Measurements from ENCODE around the gene COL11A2. TPM values are rescaled to one million over a fixed set of nuclear protein-coding genes. Genes with fewer than 3 reads are reported as not detected.
A peak's percentile ranks its signal among the peaks of the same experiment; 100 is the strongest.

The COL11A2 gene
- total and polyA plus RNA-seq, 5 donors from 2014 or later, result 0.34 to 0.89 (median 0.43) TPM; not detected in 2

- peaks cover 22% of the 10 kb centered on the region for H3K27me3 ChIP-seq (ENCODE audit: control insufficient read depth, insufficient read depth, low read length)
- Mint-ChIP-seq H3K4me3 (no peak overlapping the region), H3K27ac (no peak overlapping the region), H3K36me3 (no peaks in the 10 kb centered on the region), H3K9me3 (peaks cover 0 to 5% (median 0%) of the 10 kb centered on the region in 7 donors), H3K27me3 (peaks cover 41% of the 10 kb centered on the region), H3K4me1 (peaks cover 0 to 2% (median 0%) of the 10 kb centered on the region in 4 donors)
- no peak for DNase-seq
- H3K9me3 ChIP-seq (ENCODE audit: control insufficient read depth in 2 of 2, low read length in 2 of 2), result peaks cover 0 to 5% of the 10 kb centered on the region in 2 experiments
- H3K4me1 ChIP-seq (ENCODE audit: control insufficient read depth, insufficient read depth, low read length, poor library complexity, severe bottlenecking), result no peaks in the 10 kb centered on the region
- H3K36me3 ChIP-seq (ENCODE audit: control insufficient read depth, insufficient read depth, low read length), result no peaks in the 10 kb centered on the region
- no peak overlapping the region for H3K27ac ChIP-seq (ENCODE audit: insufficient read depth, low read length, poor library complexity, severe bottlenecking)
- no peak overlapping the region for H3K4me3 ChIP-seq (ENCODE audit: low read depth, low read length)
- ATAC-seq (ENCODE audit: low read depth in 2 of 2), result no peak
Observed at GRCh38 chr6:33139596-33140206, 52.6 kb downstream of the COL11A2 start.

GRCh38 chr6:33136310-33136900 lies 55.9 kb downstream of the COL11A2 start:
- no peaks in the 10 kb centered on the region for H3K9me3 ChIP-seq (ENCODE audit: control insufficient read depth in 2 of 2, low read length in 2 of 2)
- H3K4me1 ChIP-seq (ENCODE audit: control insufficient read depth, insufficient read depth, low read length, poor library complexity, severe bottlenecking), result no peaks in the 10 kb centered on the region
- no peak overlapping the region for H3K4me3 ChIP-seq (ENCODE audit: low read depth, low read length)
- no peak overlapping the region for H3K27ac Mint-ChIP-seq
- no peaks in the 10 kb centered on the region for H3K36me3 ChIP-seq (ENCODE audit: control insufficient read depth, insufficient read depth, low read length)
- peaks cover 16% of the 10 kb centered on the region for H3K27me3 Mint-ChIP-seq
- no peak overlapping the region for H3K4me3 Mint-ChIP-seq
- ATAC-seq (ENCODE audit: low read depth in 2 of 2) (no peak), DNase-seq (no peak)
- no peaks in the 10 kb centered on the region for H3K36me3 Mint-ChIP-seq
- H3K9me3 Mint-ChIP-seq, result peaks cover 0 to 2% (median 0%) of the 10 kb centered on the region in 7 donors
- no peaks in the 10 kb centered on the region for H3K4me1 Mint-ChIP-seq
- no peak overlapping the region for H3K27ac ChIP-seq (ENCODE audit: insufficient read depth, low read length, poor library complexity, severe bottlenecking)
- H3K27me3 ChIP-seq (ENCODE audit: control insufficient read depth, insufficient read depth, low read length), result peaks cover 14% of the 10 kb centered on the region

GRCh38 chr6:33132081-33132524 lies 60.2 kb downstream of the COL11A2 start:
- no peaks in the 10 kb centered on the region for H3K36me3 ChIP-seq (ENCODE audit: control insufficient read depth, insufficient read depth, low read length)
- DNase-seq, result no peak
- no peak for ATAC-seq (ENCODE audit: low read depth in 2 of 2)
- Mint-ChIP-seq H3K4me3 (no peak overlapping the region), H3K4me1 (peaks cover 0 to 9% (median 2%) of the 10 kb centered on the region in 4 donors), H3K36me3 (no peaks in the 10 kb centered on the region), H3K27me3 (peaks cover 6% of the 10 kb centered on the region), H3K27ac (peak overlapping the region in 1 of 3 donors; percentile 15), H3K9me3 (peaks cover 0 to 2% (median 0%) of the 10 kb centered on the region in 7 donors)
- H3K9me3 ChIP-seq (ENCODE audit: control insufficient read depth in 2 of 2, low read length in 2 of 2), result no peaks in the 10 kb centered on the region
- H3K4me1 ChIP-seq (ENCODE audit: control insufficient read depth, insufficient read depth, low read length, poor library complexity, severe bottlenecking), result no peaks in the 10 kb centered on the region
- peaks cover 6% of the 10 kb centered on the region for H3K27me3 ChIP-seq (ENCODE audit: control insufficient read depth, insufficient read depth, low read length)
- H3K4me3 ChIP-seq (ENCODE audit: low read depth, low read length), result no peak overlapping the region
- H3K27ac ChIP-seq (ENCODE audit: insufficient read depth, low read length, poor library complexity, severe bottlenecking), result no peak overlapping the region

- Histone ChIP-seq H3K9me3 (ENCODE audit: control insufficient read depth in 2 of 2, low read length in 2 of 2) (peaks cover 10 to 12% of the 10 kb centered on the region in 2 experiments), H3K36me3 (ENCODE audit: control insufficient read depth, insufficient read depth, low read length) (no peaks in the 10 kb centered on the region), H3K27ac (ENCODE audit: insufficient read depth, low read length, poor library complexity, severe bottlenecking) (no peak overlapping the region), H3K4me1 (ENCODE audit: control insufficient read depth, insufficient read depth, low read length, poor library complexity, severe bottlenecking) (no peaks in the 10 kb centered on the region), H3K27me3 (ENCODE audit: control insufficient read depth, insufficient read depth, low read length) (no peaks in the 10 kb centered on the region), H3K4me3 (ENCODE audit: low read depth, low read length) (no peak overlapping the region)
- DNase-seq (peak in 1 of 3 donors; percentile 69), ATAC-seq (ENCODE audit: low read depth in 2 of 2) (peak in 1 of 2 donors; percentile 34)
- Mint-ChIP-seq H3K9me3 (peaks cover 0 to 12% (median 2%) of the 10 kb centered on the region in 7 donors), H3K27me3 (peaks cover 7% of the 10 kb centered on the region), H3K4me1 (peaks cover 0 to 16% (median 2%) of the 10 kb centered on the region in 4 donors), H3K36me3 (no peaks in the 10 kb centered on the region), H3K4me3 (no peak overlapping the region), H3K27ac (no peak overlapping the region)
Observed at GRCh38 chr6:33128318-33128717, 63.9 kb downstream of the COL11A2 start.

- Mint-ChIP-seq H3K4me3 (no peak overlapping the region), H3K9me3 (peaks cover 0 to 14% (median 5%) of the 10 kb centered on the region in 7 donors), H3K36me3 (no peaks in the 10 kb centered on the region), H3K27ac (no peak overlapping the region), H3K27me3 (peaks cover 21% of the 10 kb centered on the region), H3K4me1 (peaks cover 0 to 16% (median 2%) of the 10 kb centered on the region in 4 donors)
- Histone ChIP-seq H3K27me3 (ENCODE audit: control insufficient read depth, insufficient read depth, low read length) (no peaks in the 10 kb centered on the region), H3K9me3 (ENCODE audit: control insufficient read depth in 2 of 2, low read length in 2 of 2) (peaks cover 10 to 14% of the 10 kb centered on the region in 2 experiments), H3K4me1 (ENCODE audit: control insufficient read depth, insufficient read depth, low read length, poor library complexity, severe bottlenecking) (no peaks in the 10 kb centered on the region), H3K36me3 (ENCODE audit: control insufficient read depth, insufficient read depth, low read length) (no peaks in the 10 kb centered on the region), H3K4me3 (ENCODE audit: low read depth, low read length) (no peak overlapping the region), H3K27ac (ENCODE audit: insufficient read depth, low read length, poor library complexity, severe bottlenecking) (no peak overlapping the region)
- peak in 1 of 2 donors; percentile 40 for ATAC-seq (ENCODE audit: low read depth in 2 of 2)
- DNase-seq, result peak; percentile 23 to 60 (median 35)
Observed at GRCh38 chr6:33126101-33126714, 66.1 kb downstream of the COL11A2 start.

GRCh38 chr6:33124947-33125346 lies 67.3 kb downstream of the COL11A2 start:
- peak overlapping the region in 1 of 3 donors; percentile 64 for H3K27ac Mint-ChIP-seq

GRCh38 chr6:33124525-33124901 lies 67.8 kb downstream of the COL11A2 start:
- Histone ChIP-seq H3K27ac (ENCODE audit: insufficient read depth, low read length, poor library complexity, severe bottlenecking) (no peak overlapping the region), H3K27me3 (ENCODE audit: control insufficient read depth, insufficient read depth, low read length) (no peaks in the 10 kb centered on the region), H3K4me1 (ENCODE audit: control insufficient read depth, insufficient read depth, low read length, poor library complexity, severe bottlenecking) (no peaks in the 10 kb centered on the region), H3K4me3 (ENCODE audit: low read depth, low read length) (no peak overlapping the region), H3K36me3 (ENCODE audit: control insufficient read depth, insufficient read depth, low read length) (no peaks in the 10 kb centered on the region), H3K9me3 (ENCODE audit: control insufficient read depth in 2 of 2, low read length in 2 of 2) (peaks cover 10 to 14% of the 10 kb centered on the region in 2 experiments)
- Mint-ChIP-seq H3K27me3 (peaks cover 38% of the 10 kb centered on the region), H3K36me3 (no peaks in the 10 kb centered on the region), H3K9me3 (peaks cover 0 to 14% (median 5%) of the 10 kb centered on the region in 7 donors), H3K27ac (no peak overlapping the region), H3K4me3 (no peak overlapping the region), H3K4me1 (peaks cover 0 to 16% (median 2%) of the 10 kb centered on the region in 4 donors)
- DNase-seq (no peak), ATAC-seq (ENCODE audit: low read depth in 2 of 2) (no peak)

More at GRCh38 chr6:33124947-33125346, 67.3 kb downstream of the COL11A2 start:
- no peak overlapping the region for H3K4me3 ChIP-seq (ENCODE audit: low read depth, low read length)
- H3K36me3 Mint-ChIP-seq, result no peaks in the 10 kb centered on the region
- peaks cover 10 to 14% of the 10 kb centered on the region in 2 experiments for H3K9me3 ChIP-seq (ENCODE audit: control insufficient read depth in 2 of 2, low read length in 2 of 2)
- H3K27ac ChIP-seq (ENCODE audit: insufficient read depth, low read length, poor library complexity, severe bottlenecking), result no peak overlapping the region
- no peaks in the 10 kb centered on the region for H3K27me3 ChIP-seq (ENCODE audit: control insufficient read depth, insufficient read depth, low read length)
- no peaks in the 10 kb centered on the region for H3K36me3 ChIP-seq (ENCODE audit: control insufficient read depth, insufficient read depth, low read length)
- no peaks in the 10 kb centered on the region for H3K4me1 ChIP-seq (ENCODE audit: control insufficient read depth, insufficient read depth, low read length, poor library complexity, severe bottlenecking)
- ATAC-seq (ENCODE audit: low read depth in 2 of 2) (no peak), DNase-seq (no peak)
- H3K4me1 Mint-ChIP-seq, result peaks cover 0 to 16% (median 2%) of the 10 kb centered on the region in 4 donors
- H3K4me3 Mint-ChIP-seq, result no peak overlapping the region
- H3K9me3 Mint-ChIP-seq, result peaks cover 0 to 14% (median 5%) of the 10 kb centered on the region in 7 donors
- H3K27me3 Mint-ChIP-seq, result peaks cover 34% of the 10 kb centered on the region
